ENCODE results near the gene PMF1.

PMF1 gene

GRCh38 chr1:156251527-156251926 lies 38.7 kb downstream of the PMF1 start:
- peaks cover 19 to 25% of the 10 kb centered on the region in 2 experiments for H3K4me1 ChIP-seq (ENCODE audit: control insufficient read depth in 1 of 2, insufficient read depth in 2 of 2, low read length in 2 of 2)
- H3K4me3 ChIP-seq (ENCODE audit: low read depth, low read length) = no peak overlapping the region
- no peak overlapping the region for H3K14ac ChIP-seq (ENCODE audit: low read length)
- H3K4me2 ChIP-seq (ENCODE audit: low read length) = peak overlapping the region; percentile 27
- peaks cover 60 to 72% of the 10 kb centered on the region in 2 experiments for H3K36me3 ChIP-seq (ENCODE audit: control insufficient read depth in 1 of 2, insufficient read depth in 2 of 2, low read length in 2 of 2)
- no peaks in the 10 kb centered on the region for H3K27me3 ChIP-seq (ENCODE audit: insufficient read depth, low read length)
- no peaks in the 10 kb centered on the region for H3K79me1 ChIP-seq (ENCODE audit: low read length)
- H3K27ac ChIP-seq (ENCODE audit: low read depth, low read length) = peak overlapping the region; percentile 67
- H3K9ac ChIP-seq (ENCODE audit: low read length) = no peak overlapping the region
- H3K9me3 ChIP-seq (ENCODE audit: insufficient read depth, low read depth, low read length) = no peaks in the 10 kb centered on the region
- no peak overlapping the region for H2AFZ ChIP-seq (ENCODE audit: insufficient read depth, low read length, poor library complexity)
- H4K8ac ChIP-seq (ENCODE audit: low read depth, low read length) = no peak overlapping the region
- no peak overlapping the region for H3K18ac ChIP-seq (ENCODE audit: low read length)
- no peak overlapping the region for H4K91ac ChIP-seq (ENCODE audit: low read depth, low read length)
- no peak overlapping the region for H4K12ac ChIP-seq (ENCODE audit: low read depth, low read length)
- no peak overlapping the region for H3K4ac ChIP-seq (ENCODE audit: low read depth, low read length)
- H3K23ac ChIP-seq (ENCODE audit: low read length) = no peak overlapping the region
- no CpG with 5 or more reads among the region's 3 CpGs for WGBS (ENCODE audit: extremely low coverage, insufficient coverage, insufficient read length)
- H2BK120ac ChIP-seq (ENCODE audit: insufficient read depth, low read length, poor library complexity) = no peak overlapping the region
- no peak overlapping the region for H2BK12ac ChIP-seq (ENCODE audit: low read length)
- DNase-seq = no peak
- no peak overlapping the region for H2BK5ac ChIP-seq (ENCODE audit: low read depth, low read length, poor library complexity)
- H3K79me2 ChIP-seq (ENCODE audit: control insufficient read depth, insufficient read depth, low read length, poor library complexity) = no peaks in the 10 kb centered on the region
- no peak overlapping the region for H2AK5ac ChIP-seq (ENCODE audit: low read length)

- Histone ChIP-seq H3K9ac (ENCODE audit: low read length) (no peak overlapping the region), H3K36me3 (ENCODE audit: control insufficient read depth in 1 of 2, insufficient read depth in 2 of 2, low read length in 2 of 2) (peaks cover 68 to 80% of the 10 kb centered on the region in 2 experiments), H3K23ac (ENCODE audit: low read length) (no peak overlapping the region), H3K4ac (ENCODE audit: low read depth, low read length) (no peak overlapping the region), H3K79me2 (ENCODE audit: control insufficient read depth, insufficient read depth, low read length, poor library complexity) (no peaks in the 10 kb centered on the region), H3K14ac (ENCODE audit: low read length) (no peak overlapping the region), H3K27ac (ENCODE audit: low read depth, low read length) (no peak overlapping the region), H2AFZ (ENCODE audit: insufficient read depth, low read length, poor library complexity) (no peak overlapping the region), H3K4me1 (ENCODE audit: control insufficient read depth in 1 of 2, insufficient read depth in 2 of 2, low read length in 2 of 2) (peaks cover 19 to 25% of the 10 kb centered on the region in 2 experiments), H2BK5ac (ENCODE audit: low read depth, low read length, poor library complexity) (no peak overlapping the region), H4K12ac (ENCODE audit: low read depth, low read length) (no peak overlapping the region), H4K8ac (ENCODE audit: low read depth, low read length) (no peak overlapping the region), H3K79me1 (ENCODE audit: low read length) (no peaks in the 10 kb centered on the region), H2BK12ac (ENCODE audit: low read length) (no peak overlapping the region), H3K4me3 (ENCODE audit: low read depth, low read length) (no peak overlapping the region), H3K4me2 (ENCODE audit: low read length) (no peak overlapping the region), H3K27me3 (ENCODE audit: insufficient read depth, low read length) (no peaks in the 10 kb centered on the region), H2AK5ac (ENCODE audit: low read length) (no peak overlapping the region), H2BK120ac (ENCODE audit: insufficient read depth, low read length, poor library complexity) (no peak overlapping the region), H3K18ac (ENCODE audit: low read length) (no peak overlapping the region), H3K9me3 (ENCODE audit: insufficient read depth, low read depth, low read length) (no peaks in the 10 kb centered on the region), H4K91ac (ENCODE audit: low read depth, low read length) (no peak overlapping the region)
- DNase-seq = no peak
- WGBS (ENCODE audit: extremely low coverage, insufficient coverage, insufficient read length) = no CpG with 5 or more reads among the region's 3 CpGs
Observed at GRCh38 chr1:156253634-156254033, 40.8 kb downstream of the PMF1 start.

GRCh38 chr1:156257711-156258110 lies 44.9 kb downstream of the PMF1 start:
- no peak overlapping the region for H3K4ac ChIP-seq (ENCODE audit: low read depth, low read length)
- H2BK120ac ChIP-seq (ENCODE audit: insufficient read depth, low read length, poor library complexity) = no peak overlapping the region
- H3K4me2 ChIP-seq (ENCODE audit: low read length) = no peak overlapping the region
- H2AFZ ChIP-seq (ENCODE audit: insufficient read depth, low read length, poor library complexity) = no peak overlapping the region
- H3K9ac ChIP-seq (ENCODE audit: low read length) = no peak overlapping the region
- H3K27ac ChIP-seq (ENCODE audit: low read depth, low read length) = no peak overlapping the region
- H3K79me1 ChIP-seq (ENCODE audit: low read length) = no peaks in the 10 kb centered on the region
- H4K12ac ChIP-seq (ENCODE audit: low read depth, low read length) = no peak overlapping the region
- no peaks in the 10 kb centered on the region for H3K79me2 ChIP-seq (ENCODE audit: control insufficient read depth, insufficient read depth, low read length, poor library complexity)
- DNase-seq = no peak
- H2AK5ac ChIP-seq (ENCODE audit: low read length) = no peak overlapping the region
- H4K91ac ChIP-seq (ENCODE audit: low read depth, low read length) = no peak overlapping the region
- no CpG with 5 or more reads among the region's 2 CpGs for WGBS (ENCODE audit: extremely low coverage, insufficient coverage, insufficient read length)
- H3K36me3 ChIP-seq (ENCODE audit: control insufficient read depth in 1 of 2, insufficient read depth in 2 of 2, low read length in 2 of 2) = peaks cover 73 to 78% of the 10 kb centered on the region in 2 experiments
- no peak overlapping the region for H3K23ac ChIP-seq (ENCODE audit: low read length)
- no peak overlapping the region for H3K14ac ChIP-seq (ENCODE audit: low read length)
- H4K8ac ChIP-seq (ENCODE audit: low read depth, low read length) = no peak overlapping the region
- H3K9me3 ChIP-seq (ENCODE audit: insufficient read depth, low read depth, low read length) = no peaks in the 10 kb centered on the region
- no peak overlapping the region for H3K4me3 ChIP-seq (ENCODE audit: low read depth, low read length)
- no peak overlapping the region for H2BK12ac ChIP-seq (ENCODE audit: low read length)
- H3K27me3 ChIP-seq (ENCODE audit: insufficient read depth, low read length) = no peaks in the 10 kb centered on the region
- peaks cover 0 to 3% of the 10 kb centered on the region in 2 experiments for H3K4me1 ChIP-seq (ENCODE audit: control insufficient read depth in 1 of 2, insufficient read depth in 2 of 2, low read length in 2 of 2)
- no peak overlapping the region for H2BK5ac ChIP-seq (ENCODE audit: low read depth, low read length, poor library complexity)
- H3K18ac ChIP-seq (ENCODE audit: low read length) = no peak overlapping the region

- no CpG with 5 or more reads among the region's 8 CpGs for WGBS (ENCODE audit: extremely low coverage, insufficient coverage, insufficient read length)
- no peak for DNase-seq
- Histone ChIP-seq H3K4me2 (ENCODE audit: low read length) (no peak overlapping the region), H3K18ac (ENCODE audit: low read length) (no peak overlapping the region), H3K27ac (ENCODE audit: low read depth, low read length) (no peak overlapping the region), H3K14ac (ENCODE audit: low read length) (no peak overlapping the region), H2BK5ac (ENCODE audit: low read depth, low read length, poor library complexity) (no peak overlapping the region), H3K27me3 (ENCODE audit: insufficient read depth, low read length) (no peaks in the 10 kb centered on the region), H3K23ac (ENCODE audit: low read length) (no peak overlapping the region), H4K8ac (ENCODE audit: low read depth, low read length) (no peak overlapping the region), H3K36me3 (ENCODE audit: control insufficient read depth in 1 of 2, insufficient read depth in 2 of 2, low read length in 2 of 2) (peaks cover 71 to 77% of the 10 kb centered on the region in 2 experiments), H3K79me2 (ENCODE audit: control insufficient read depth, insufficient read depth, low read length, poor library complexity) (no peaks in the 10 kb centered on the region), H3K4ac (ENCODE audit: low read depth, low read length) (no peak overlapping the region), H3K79me1 (ENCODE audit: low read length) (no peaks in the 10 kb centered on the region), H4K12ac (ENCODE audit: low read depth, low read length) (no peak overlapping the region), H3K4me1 (ENCODE audit: control insufficient read depth in 1 of 2, insufficient read depth in 2 of 2, low read length in 2 of 2) (no peaks in the 10 kb centered on the region), H3K4me3 (ENCODE audit: low read depth, low read length) (no peak overlapping the region), H2BK12ac (ENCODE audit: low read length) (no peak overlapping the region), H2AK5ac (ENCODE audit: low read length) (no peak overlapping the region), H3K9ac (ENCODE audit: low read length) (no peak overlapping the region), H2AFZ (ENCODE audit: insufficient read depth, low read length, poor library complexity) (no peak overlapping the region), H2BK120ac (ENCODE audit: insufficient read depth, low read length, poor library complexity) (no peak overlapping the region), H4K91ac (ENCODE audit: low read depth, low read length) (no peak overlapping the region), H3K9me3 (ENCODE audit: insufficient read depth, low read depth, low read length) (no peaks in the 10 kb centered on the region)
Observed at GRCh38 chr1:156258859-156259258, 46.1 kb downstream of the PMF1 start.

All from trophoblast cell (in vitro differentiated cells and primary cell).